ENCODE data around the gene GAGE13. TPM values are rescaled to one million over a fixed set of nuclear protein-coding genes. Genes with fewer than 3 reads are reported as not detected.

Gene GAGE13
- total and polyA plus RNA-seq, 2 of the 4 experiments (the other 2 are of a cell fraction), result not detected

- Histone ChIP-seq H3K4me1 (ENCODE audit: control insufficient read depth, insufficient read depth, low read length) (0 out of 2 replicates have a peak, but pooled peaks cover 3% of the 10 kb centered on the region), H4K91ac (ENCODE audit: insufficient read depth, low read depth, low read length) (no peak overlapping the region), H3K9me1 (ENCODE audit: insufficient read depth, low read length) (no peaks in the 10 kb centered on the region), H3K36me3 (ENCODE audit: control insufficient read depth, insufficient read depth, low read length) (no peaks in the 10 kb centered on the region), H2BK20ac (ENCODE audit: low read depth, low read length) (no peak overlapping the region), H3K27me3 (ENCODE audit: control insufficient read depth, insufficient read depth, low read length) (peaks cover 4% of the 10 kb centered on the region; the same call in 1 of the 2 replicates), H3K18ac (ENCODE audit: low read depth, low read length) (no peak overlapping the region), H3K9me3 (ENCODE audit: control insufficient read depth, insufficient read depth, low read length) (no peaks in the 10 kb centered on the region), H3K14ac (replicated peaks; ENCODE audit: low read depth, low read length) (no peak overlapping the region), H3K4ac (ENCODE audit: low read depth, low read length) (no peak overlapping the region), H3K79me1 (ENCODE audit: low read depth in 1 of 2, low read length in 2 of 2) (no peaks in the 10 kb centered on the region), H4K5ac (ENCODE audit: low read depth, low read length) (no peak overlapping the region), H2BK15ac (ENCODE audit: low read depth, low read length) (no peak overlapping the region), H2BK120ac (ENCODE audit: low read depth, low read length) (no peak overlapping the region), H3K9ac (ENCODE audit: low read depth, low read length) (no peak overlapping the region), H4K8ac (ENCODE audit: low read depth in 2 of 2, low read length in 2 of 2) (no peak overlapping the region), H2BK5ac (ENCODE audit: low read depth, low read length, poor library complexity, severe bottlenecking) (no peak overlapping the region), H3K4me2 (ENCODE audit: low read depth, low read length) (no peak overlapping the region), H4K20me1 (ENCODE audit: insufficient read depth, low read length) (no peaks in the 10 kb centered on the region), H2AK9ac (replicated peaks; ENCODE audit: low read depth, low read length, poor library complexity) (no peak overlapping the region), H3K56ac (ENCODE audit: extremely low read depth, insufficient read depth, low read length) (no peak overlapping the region), H3K27ac (ENCODE audit: insufficient read depth, low read length) (no peak overlapping the region), H3K4me3 (ENCODE audit: insufficient read depth, low read depth, low read length) (no peak overlapping the region), H2AK5ac (ENCODE audit: low read depth, low read length) (no peak overlapping the region), H2AFZ (replicated peaks; ENCODE audit: low read length, poor library complexity) (no peak overlapping the region), H3K23ac (ENCODE audit: low read depth, low read length) (no peak overlapping the region)
- 80% methylated on average over 1 of the region's 2 CpGs; no CpG with 5 or more reads in 1 of the 2 experiments for WGBS, 2 experiments (ENCODE audit: extremely low coverage in 2 of 2, insufficient read length in 1 of 2)
- ATAC-seq (ENCODE audit: low read depth) (no peak), DNase-seq (no peak)
- ChIA-PET POLR2A (ENCODE audit: unreplicated experiment) (no interaction called here), CTCF (no interaction called here)
- TF ChIP-seq CHD1 (IDR thresholded peaks at IDR 0.05; ENCODE audit: low read depth, low read length), result no peak
- TF ChIP-seq CTCF (conservative IDR thresholded peaks at IDR 0.05; ENCODE audit: low read depth, low read length), result no peak
- in situ Hi-C loops (cut with MboI; ENCODE audit: low sequenced_read_pairs), result no loop called here
- BruUV-seq (replicated peaks), result no TSS peak
- dilution Hi-C loops (cut with HindIII; ENCODE audit: low sequenced_read_pairs, unreplicated experiment), result no loop called here
- intact Hi-C loops (cut with micrococcal nuclease), result no loop called here
Measured at GRCh38 chrX:49312176-49312575, 19.2 kb upstream of the GAGE13 start.
